GM21576 (cell line): ENCODE measurements around the gene GPR42.
"Not testable (repeated sequence)": the region's sequence is repeated elsewhere in the genome, so short reads cannot be mapped to it uniquely, and the experiment has no call there.

Experiments
- ATAC-seq: cut with Tn5 transposase; IDR thresholded peaks from one replicate; pipeline ENCODE4 v1.9.1; 2021; ENCODE audit warnings: mild to moderate bottlenecking, moderate library complexity; ENCODE audit not compliant: unreplicated experiment

GPR42 gene

GRCh38 chr19:35392742-35393715, 22.2 kb downstream of the GPR42 start:
- ATAC-seq, result no peak

DNA sequence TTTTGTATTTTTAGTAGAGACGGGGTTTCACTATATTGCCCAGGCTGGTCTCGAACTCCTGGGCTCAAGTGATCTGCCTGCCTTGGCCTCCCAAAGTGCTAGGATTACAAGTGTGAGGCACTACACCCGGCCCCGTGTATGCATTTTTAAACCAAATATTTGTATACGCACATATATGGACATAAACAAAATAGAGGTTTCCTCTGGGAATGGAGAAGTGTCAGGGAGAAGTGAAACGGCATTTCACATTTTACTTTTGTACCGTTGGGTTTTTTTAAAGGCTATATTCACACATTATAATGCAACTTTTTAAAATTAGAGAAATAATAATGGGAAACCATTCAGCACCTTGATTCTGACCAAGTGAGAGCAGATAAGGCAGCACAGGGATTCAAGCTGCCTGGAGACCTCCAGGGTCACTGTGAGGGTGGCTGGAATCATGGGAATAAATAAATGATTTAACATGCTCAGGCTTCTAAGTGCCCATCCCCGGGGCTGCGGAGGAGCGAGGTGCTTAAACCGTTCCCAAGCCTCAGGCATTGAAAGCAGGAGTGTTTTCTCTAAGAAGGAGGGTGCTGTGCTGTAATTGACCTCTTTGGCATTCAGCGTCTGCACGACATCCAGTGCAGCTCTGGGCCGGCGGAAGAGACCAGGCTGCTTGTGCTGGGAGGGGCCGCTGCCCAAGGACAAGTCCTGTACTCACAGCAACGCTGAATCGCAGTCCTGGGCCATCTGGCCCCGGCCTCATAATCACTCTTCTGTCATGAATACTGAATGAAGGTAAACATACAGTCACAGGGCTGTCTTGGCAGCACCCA, 24.7 kb downstream of the GPR42 start:
- no peak for ATAC-seq

- ATAC-seq, result no peak
These were observed 25.5 kb downstream of the GPR42 start for GRCh38 chr19:35396240-35396885.

GRCh38 chr19:35397064-35397463, 26.2 kb downstream of the GPR42 start:
- ATAC-seq, result no peak

- no peak for ATAC-seq
These were observed 27.7 kb downstream of the GPR42 start for GRCh38 chr19:35398570-35398969.

DNA sequence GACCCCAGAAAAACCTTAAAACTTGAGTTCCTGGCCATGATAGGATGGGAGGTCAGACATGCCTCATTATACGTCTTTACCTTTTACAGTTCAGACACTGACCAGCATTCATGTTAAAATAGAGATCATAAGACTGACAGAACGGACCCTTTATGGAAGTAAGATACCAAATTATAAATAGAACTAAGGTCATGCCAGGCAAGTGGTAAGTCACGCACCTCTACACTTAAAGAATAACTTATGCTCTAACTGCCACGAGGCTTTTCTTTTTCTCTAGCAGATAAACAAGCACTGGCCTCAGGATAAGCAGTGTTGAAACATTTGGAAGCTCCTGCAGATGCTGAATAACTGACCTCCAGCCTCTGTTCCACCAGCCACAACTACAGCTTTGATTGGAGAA, 28.4 kb downstream of the GPR42 start:
- no peak for ATAC-seq

GRCh38 chr19:35399948-35400772, 29.3 kb downstream of the GPR42 start:
- ATAC-seq, result no peak

GRCh38 chr19:35400773-35401100, 29.9 kb downstream of the GPR42 start:
- no peak for ATAC-seq

- not testable (repeated sequence) for ATAC-seq
These were observed 30.5 kb downstream of the GPR42 start for GRCh38 chr19:35401416-35401815.

- no peak for ATAC-seq
These were observed 32.4 kb downstream of the GPR42 start for GRCh38 chr19:35403116-35403760.

DNA sequence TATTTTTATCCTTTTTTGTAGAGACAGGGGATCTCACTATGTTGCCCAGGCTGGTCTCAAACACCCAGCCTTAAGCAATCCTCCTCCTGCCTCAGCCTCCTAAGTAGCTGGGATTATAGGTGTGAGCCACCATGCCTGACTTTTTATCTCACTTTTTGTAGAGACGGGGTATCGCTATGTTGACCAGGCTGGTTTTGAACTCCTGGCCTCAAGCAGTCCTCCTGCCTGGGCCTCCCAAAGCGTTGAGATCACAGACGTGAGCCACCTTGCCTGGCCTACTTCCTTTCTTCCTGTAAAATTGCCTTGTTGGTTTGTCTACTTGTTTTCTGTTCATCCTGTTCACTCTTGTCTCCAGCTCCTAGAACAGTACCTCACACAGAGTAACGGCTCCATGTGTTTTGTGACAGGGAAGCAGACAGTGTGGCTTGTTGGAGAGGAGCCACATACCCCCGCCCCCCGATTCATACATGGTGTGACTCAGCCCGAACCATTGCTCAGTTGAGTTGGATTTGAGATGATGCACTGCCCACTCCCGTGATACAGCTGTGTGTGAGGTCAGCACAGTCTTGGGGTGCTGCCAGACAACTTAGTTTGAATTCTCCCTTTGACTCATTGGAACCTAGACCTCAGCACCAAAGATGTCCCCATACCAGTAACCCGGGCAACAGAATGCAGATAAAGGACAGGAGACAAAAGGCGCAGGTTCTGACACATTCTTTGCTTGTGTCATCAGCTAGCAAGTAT, 34.2 kb downstream of the GPR42 start:
- peak; percentile 51 for ATAC-seq

DNA sequence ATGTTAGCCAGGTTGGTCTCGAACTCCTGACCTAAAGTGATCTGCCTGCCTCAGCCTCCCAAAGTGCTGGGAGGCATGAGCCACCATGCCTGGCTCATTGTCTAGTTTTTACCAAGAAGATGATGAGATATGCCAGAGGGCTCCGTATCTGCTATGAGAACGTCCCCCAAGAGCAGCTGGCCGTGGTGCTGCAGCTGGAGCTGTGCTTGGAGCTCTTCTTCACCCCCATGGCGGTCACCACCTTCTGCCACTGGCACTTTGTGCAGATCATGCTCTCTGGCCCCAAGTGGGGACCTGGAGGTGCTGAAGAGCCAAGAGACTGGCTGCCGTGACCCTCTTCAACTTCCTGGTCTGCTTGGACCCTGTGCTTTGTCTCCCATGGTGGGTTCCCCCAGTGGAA, 36.8 kb downstream of the GPR42 start:
- no peak for ATAC-seq

- ATAC-seq, result peak; percentile 48
These were observed 37.7 kb downstream of the GPR42 start for GRCh38 chr19:35408284-35409171.

GRCh38 chr19:35409191-35409590, 38.3 kb downstream of the GPR42 start:
- ATAC-seq, result no peak

GRCh38 chr19:35410487-35410886, 39.6 kb downstream of the GPR42 start:
- no peak for ATAC-seq

- no peak for ATAC-seq
These were observed 43.6 kb downstream of the GPR42 start for GRCh38 chr19:35414442-35414841.

DNA sequence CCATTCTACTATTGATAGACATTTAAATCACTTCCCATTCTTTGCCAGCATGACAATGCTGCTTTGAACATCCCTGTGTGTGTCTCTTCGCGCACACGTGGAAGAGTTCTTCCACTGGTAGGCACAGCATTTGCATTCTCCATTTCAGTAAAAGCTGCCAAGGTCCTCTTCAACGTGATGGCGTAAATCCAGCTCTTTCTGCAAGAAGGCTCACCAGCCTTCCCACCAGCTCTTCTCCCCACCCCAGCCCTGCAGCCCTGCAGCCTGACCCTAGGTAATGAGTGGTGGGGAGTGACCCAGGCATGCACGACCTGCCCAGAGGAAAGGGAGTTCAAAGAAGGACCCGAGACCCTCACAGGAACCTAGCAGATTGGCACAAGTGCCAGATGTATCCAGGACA, 45.5 kb downstream of the GPR42 start:
- ATAC-seq, result no peak

DNA sequence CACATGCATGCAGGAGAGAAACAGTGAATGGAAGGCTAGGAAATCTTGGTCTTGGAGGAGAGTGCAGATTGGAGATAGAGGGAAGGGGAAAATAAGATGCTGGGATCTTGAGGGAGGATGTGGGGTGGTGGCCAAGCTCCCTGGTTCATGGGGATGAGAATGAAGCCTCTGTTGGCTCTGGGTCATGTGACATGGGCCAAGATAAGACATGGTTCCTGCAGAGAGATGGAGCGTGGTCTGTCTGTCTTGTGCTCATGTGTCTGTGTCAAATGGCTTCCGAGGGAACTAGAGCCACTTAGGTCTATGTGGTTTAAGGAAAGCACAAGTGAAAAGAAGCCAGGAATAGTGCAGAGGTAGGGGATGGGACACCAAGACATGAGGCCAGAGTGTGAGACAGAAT, 46.4 kb downstream of the GPR42 start:
- ATAC-seq, result no peak
